Esophagus muscularis mucosa (tissue), 4 donors: Measurements from ENCODE around the gene DOLK.

ENCODE experiments used
- CTCF ChIP-seq, 3 experiments: fragments of 200-600 bp in 2 of 3; fragments of 450-650 bp in 1 of 3; sonication (generic) in 2 of 3; IDR thresholded peaks; one replicate each; pipeline ENCODE4 v1.5.1; 2017 to 2019; ENCODE audit warnings: antibody characterized with exemption in 3 of 3, mild to moderate bottlenecking in 2 of 3, moderate library complexity in 1 of 3
- EP300 ChIP-seq: sonication (generic); formaldehyde crosslinking; IDR thresholded peaks from one replicate; pipeline ENCODE4 v1.6.1; 2017; ENCODE audit warnings: antibody characterized with exemption
- POLR2A ChIP-seq: fragments of 450-650 bp; IDR thresholded peaks from one replicate; pipeline ENCODE4 v1.6.1; 2017; ENCODE audit warnings: antibody characterized with exemption, moderate library complexity, mild to moderate bottlenecking, low read depth
- POLR2AphosphoS5 ChIP-seq, 2 donors: sonication (generic); formaldehyde crosslinking; IDR thresholded peaks; one replicate each; pipeline ENCODE4 v1.6.1; 2017; ENCODE audit warnings: antibody characterized with exemption in 2 of 2

- TF ChIP-seq CTCF (IDR thresholded peaks at IDR 0.05) (no peak), POLR2AphosphoS5 (IDR thresholded peaks at IDR 0.05) (no peak), POLR2A (no peak), EP300 (no peak)
These were observed 47.7 kb downstream of the DOLK start for GRCh38 chr9:128899566-128900322.
